Measurements from ENCODE around the gene C11orf87. TPM values are rescaled to one million over a fixed set of nuclear protein-coding genes. Genes with fewer than 3 reads are reported as not detected.
A peak's percentile ranks its signal among the peaks of the same experiment; 100 is the strongest.

The C11orf87 gene
- total and polyA plus RNA-seq, 2 donors from 2014 or later, result not detected

GRCh38 chr11:109377039-109377742 lies 44.8 kb upstream of the C11orf87 start:
- DNase-seq (no peak), FAIRE-seq (no peak)
- Histone ChIP-seq H3K9ac (ENCODE audit: low read length in 3 of 3) (no peak overlapping the region), H3K36me3 (ENCODE audit: control insufficient read depth in 2 of 3, insufficient read depth in 3 of 3, low read length in 3 of 3) (no peaks in the 10 kb centered on the region), H3K27ac (ENCODE audit: low read depth in 2 of 2, low read length in 2 of 2) (no peak overlapping the region), H3K9me3 (ENCODE audit: control insufficient read depth in 2 of 3, insufficient read depth in 1 of 3, low read length in 3 of 3) (no peaks in the 10 kb centered on the region), H3K27me3 (ENCODE audit: control insufficient read depth, insufficient read depth, low read length) (no peaks in the 10 kb centered on the region), H3K4me3 (ENCODE audit: low read length in 3 of 3) (no peak overlapping the region), H3K4me1 (ENCODE audit: control insufficient read depth in 2 of 3, insufficient read depth in 2 of 3, low read depth in 1 of 3, low read length in 3 of 3) (no peaks in the 10 kb centered on the region)
- intact Hi-C loops (cut with DNase I), result no loop called here
- TF ChIP-seq CTCF (IDR thresholded peaks at IDR 0.05; ENCODE audit: borderline replicate concordance, extremely low read depth, insufficient read depth), result no peak

- no peak for FAIRE-seq
- intact Hi-C loops (cut with DNase I), result no loop called here
- DNase-seq, result peak in 3 of 5 donors; percentile 9 to 46 (median 30)
- TF ChIP-seq CTCF (IDR thresholded peaks at IDR 0.05; ENCODE audit: borderline replicate concordance, extremely low read depth, insufficient read depth), result no peak
- H3K4me1 ChIP-seq (ENCODE audit: control insufficient read depth in 2 of 3, insufficient read depth in 2 of 3, low read depth in 1 of 3, low read length in 3 of 3), result no peaks in the 10 kb centered on the region
- no peaks in the 10 kb centered on the region for H3K36me3 ChIP-seq (ENCODE audit: control insufficient read depth in 2 of 3, insufficient read depth in 3 of 3, low read length in 3 of 3)
- no peaks in the 10 kb centered on the region for H3K9me3 ChIP-seq (ENCODE audit: control insufficient read depth in 2 of 3, insufficient read depth in 1 of 3, low read length in 3 of 3)
- H3K4me3 ChIP-seq (ENCODE audit: low read length in 3 of 3), result no peak overlapping the region
- no peak overlapping the region for H3K27ac ChIP-seq (ENCODE audit: low read depth in 2 of 2, low read length in 2 of 2)
- no peaks in the 10 kb centered on the region for H3K27me3 ChIP-seq (ENCODE audit: control insufficient read depth, insufficient read depth, low read length)
- H3K9ac ChIP-seq (ENCODE audit: low read length in 3 of 3), result no peak overlapping the region
Measured at GRCh38 chr11:109378034-109378433, 44.0 kb upstream of the C11orf87 start.

GRCh38 chr11:109383306-109383705 lies 38.7 kb upstream of the C11orf87 start:
- H3K36me3 ChIP-seq (ENCODE audit: control insufficient read depth in 2 of 3, insufficient read depth in 3 of 3, low read length in 3 of 3), result no peaks in the 10 kb centered on the region
- H3K4me3 ChIP-seq (ENCODE audit: low read length in 3 of 3), result no peak overlapping the region
- no peaks in the 10 kb centered on the region for H3K4me1 ChIP-seq (ENCODE audit: control insufficient read depth in 2 of 3, insufficient read depth in 2 of 3, low read depth in 1 of 3, low read length in 3 of 3)
- peak in 2 of 5 donors; percentile 9 to 13 for DNase-seq
- no peak overlapping the region for H3K27ac ChIP-seq (ENCODE audit: low read depth in 2 of 2, low read length in 2 of 2)
- FAIRE-seq, result no peak
- no peaks in the 10 kb centered on the region for H3K27me3 ChIP-seq (ENCODE audit: control insufficient read depth, insufficient read depth, low read length)
- no peak for TF ChIP-seq CTCF (IDR thresholded peaks at IDR 0.05; ENCODE audit: borderline replicate concordance, extremely low read depth, insufficient read depth)
- intact Hi-C loops (cut with DNase I), result no loop called here
- H3K9ac ChIP-seq (ENCODE audit: low read length in 3 of 3), result no peak overlapping the region
- H3K9me3 ChIP-seq (ENCODE audit: control insufficient read depth in 2 of 3, insufficient read depth in 1 of 3, low read length in 3 of 3), result no peaks in the 10 kb centered on the region

- no peak overlapping the region for H3K9ac ChIP-seq (ENCODE audit: low read length in 3 of 3)
- H3K4me3 ChIP-seq (ENCODE audit: low read length in 3 of 3), result no peak overlapping the region
- no peak overlapping the region for H3K27ac ChIP-seq (ENCODE audit: low read depth in 2 of 2, low read length in 2 of 2)
- H3K4me1 ChIP-seq (ENCODE audit: control insufficient read depth in 2 of 3, insufficient read depth in 2 of 3, low read depth in 1 of 3, low read length in 3 of 3), result no peaks in the 10 kb centered on the region
- no peaks in the 10 kb centered on the region for H3K9me3 ChIP-seq (ENCODE audit: control insufficient read depth in 2 of 3, insufficient read depth in 1 of 3, low read length in 3 of 3)
- FAIRE-seq, result no peak
- TF ChIP-seq CTCF (IDR thresholded peaks at IDR 0.05; ENCODE audit: borderline replicate concordance, extremely low read depth, insufficient read depth), result no peak
- no peaks in the 10 kb centered on the region for H3K36me3 ChIP-seq (ENCODE audit: control insufficient read depth in 2 of 3, insufficient read depth in 3 of 3, low read length in 3 of 3)
- H3K27me3 ChIP-seq (ENCODE audit: control insufficient read depth, insufficient read depth, low read length), result no peaks in the 10 kb centered on the region
- intact Hi-C loops (cut with DNase I), result no loop called here
- no peak for DNase-seq
Measured at GRCh38 chr11:109384873-109385272, 37.1 kb upstream of the C11orf87 start.
